ENCODE data around the gene SCEL.
A peak's percentile ranks its signal among the peaks of the same experiment; 100 is the strongest.

The SCEL gene

GRCh38 chr13:77543711-77544110 lies 8.2 kb downstream of the SCEL start:
- Mint-ChIP-seq H3K27me3 (ENCODE audit: low read depth) (peaks cover 3% of the 10 kb centered on the region), H3K4me3 (no peak overlapping the region), H3K4me1 (peaks cover 40% of the 10 kb centered on the region), H3K36me3 (ENCODE audit: low read depth) (no peaks in the 10 kb centered on the region), H3K9me3 (no peaks in the 10 kb centered on the region), H3K27ac (peak overlapping the region in 2 of 3 experiments; percentile 79 to 84)
- no peak for TF ChIP-seq CTCF (IDR thresholded peaks at IDR 0.05; ENCODE audit: unreplicated experiment in 3 of 3)

GRCh38 chr13:77544355-77544754 lies 8.8 kb downstream of the SCEL start:
- H3K36me3 Mint-ChIP-seq (ENCODE audit: low read depth): no peaks in the 10 kb centered on the region
- peaks cover 3% of the 10 kb centered on the region for H3K27me3 Mint-ChIP-seq (ENCODE audit: low read depth)
- peak overlapping the region in 2 of 3 experiments; percentile 12 to 17 for H3K4me3 Mint-ChIP-seq
- H3K9me3 Mint-ChIP-seq: no peaks in the 10 kb centered on the region
- H3K4me1 Mint-ChIP-seq: peaks cover 40% of the 10 kb centered on the region
- TF ChIP-seq CTCF (IDR thresholded peaks at IDR 0.05; ENCODE audit: unreplicated experiment in 3 of 3): no peak
- H3K27ac Mint-ChIP-seq: peak overlapping the region; percentile 57 to 84 (median 79)

- no peaks in the 10 kb centered on the region for H3K36me3 Mint-ChIP-seq (ENCODE audit: low read depth)
- H3K4me3 Mint-ChIP-seq: no peak overlapping the region
- H3K27ac Mint-ChIP-seq: peak overlapping the region; percentile 57 to 84 (median 79)
- no peak for TF ChIP-seq CTCF (IDR thresholded peaks at IDR 0.05; ENCODE audit: unreplicated experiment in 3 of 3)
- peaks cover 40% of the 10 kb centered on the region for H3K4me1 Mint-ChIP-seq
- H3K27me3 Mint-ChIP-seq (ENCODE audit: low read depth): no peaks in the 10 kb centered on the region
- H3K9me3 Mint-ChIP-seq: no peaks in the 10 kb centered on the region
These were observed 9.3 kb downstream of the SCEL start for GRCh38 chr13:77544758-77545338.

- Mint-ChIP-seq H3K4me3 (no peak overlapping the region), H3K36me3 (ENCODE audit: low read depth) (no peaks in the 10 kb centered on the region), H3K27me3 (ENCODE audit: low read depth) (no peaks in the 10 kb centered on the region), H3K9me3 (no peaks in the 10 kb centered on the region), H3K27ac (no peak overlapping the region), H3K4me1 (peaks cover 33% of the 10 kb centered on the region)
- no peak for TF ChIP-seq CTCF (IDR thresholded peaks at IDR 0.05; ENCODE audit: unreplicated experiment in 3 of 3)
These were observed 10.3 kb downstream of the SCEL start for GRCh38 chr13:77545626-77546412.

- no peak for TF ChIP-seq CTCF (IDR thresholded peaks at IDR 0.05; ENCODE audit: unreplicated experiment in 3 of 3)
- Mint-ChIP-seq H3K27me3 (ENCODE audit: low read depth) (no peaks in the 10 kb centered on the region), H3K4me3 (no peak overlapping the region), H3K27ac (no peak overlapping the region), H3K4me1 (peaks cover 27% of the 10 kb centered on the region), H3K9me3 (no peaks in the 10 kb centered on the region), H3K36me3 (ENCODE audit: low read depth) (no peaks in the 10 kb centered on the region)
These were observed 12.6 kb downstream of the SCEL start for GRCh38 chr13:77548095-77548494.
